ENCODE results near the gene ZNF3.

The ZNF3 gene

DNA sequence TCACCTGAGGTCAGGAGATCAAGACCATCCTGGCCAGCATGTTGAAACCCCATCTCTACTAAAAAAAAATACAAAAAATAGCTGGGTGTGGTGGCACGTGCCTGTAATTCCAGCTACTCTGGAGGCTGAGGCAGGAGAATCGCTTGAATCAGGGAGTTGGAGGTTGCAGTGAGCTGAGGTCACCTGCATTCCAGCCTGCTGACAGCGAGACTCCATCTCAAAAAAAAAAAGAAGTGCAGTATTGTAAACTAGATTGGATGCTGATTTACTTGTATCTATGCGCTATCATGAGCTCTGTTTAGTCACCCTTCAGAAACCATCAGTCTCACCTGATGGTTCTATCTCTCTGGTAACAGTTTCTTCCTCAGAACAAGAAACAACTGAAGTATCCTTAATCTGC, 18.1 kb downstream of the ZNF3 start:
- no peaks in the 10 kb centered on the region for H3K4me1 Mint-ChIP-seq
- H3K36me3 Mint-ChIP-seq (ENCODE audit: low read depth), result peaks cover 32% of the 10 kb centered on the region
- no peaks in the 10 kb centered on the region for H3K27me3 Mint-ChIP-seq
- DNase-seq (no peak), ATAC-seq (no peak)
- no peak overlapping the region for H3K4me3 Mint-ChIP-seq
- H3K9me3 Mint-ChIP-seq, result no peaks in the 10 kb centered on the region
- H3K27ac Mint-ChIP-seq, result no peak overlapping the region

DNA sequence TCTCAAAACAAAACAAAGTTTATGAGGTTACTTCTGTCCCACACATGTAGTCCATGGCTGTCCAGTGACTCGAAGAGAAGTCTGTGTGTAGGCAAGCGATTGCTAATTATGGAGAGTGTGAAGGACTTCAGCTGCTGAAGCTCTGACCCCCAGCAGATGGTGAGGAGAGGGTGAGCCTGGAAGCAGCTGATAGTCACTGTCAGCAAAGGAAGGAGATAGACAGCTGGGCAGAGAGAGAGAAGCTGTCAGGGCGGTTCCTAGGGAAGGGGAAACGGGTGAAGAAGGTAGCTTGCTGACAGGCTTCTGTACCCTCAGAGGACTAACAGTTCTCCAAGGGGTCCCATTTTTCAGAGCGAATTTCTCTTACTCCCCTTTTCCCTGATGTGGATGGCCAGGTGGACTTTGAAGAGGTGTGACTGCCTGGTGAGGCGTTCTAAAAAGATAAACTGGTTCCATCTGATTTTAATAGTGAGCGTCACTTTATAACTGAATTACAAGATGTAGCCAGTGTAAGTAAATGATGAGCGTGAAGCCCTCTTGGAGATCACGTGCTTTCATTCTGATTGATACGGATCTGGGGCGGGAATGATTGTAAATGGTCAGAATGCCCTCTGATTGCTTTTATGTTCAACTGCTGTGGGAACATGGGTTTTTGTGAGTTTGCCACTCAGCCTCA, 19.9 kb downstream of the ZNF3 start:
- H3K4me1 Mint-ChIP-seq, result no peaks in the 10 kb centered on the region
- H3K27me3 Mint-ChIP-seq, result no peaks in the 10 kb centered on the region
- ATAC-seq (no peak), DNase-seq (no peak)
- no peaks in the 10 kb centered on the region for H3K9me3 Mint-ChIP-seq
- H3K27ac Mint-ChIP-seq, result no peak overlapping the region
- no peak overlapping the region for H3K4me3 Mint-ChIP-seq
- H3K36me3 Mint-ChIP-seq (ENCODE audit: low read depth), result peaks cover 25% of the 10 kb centered on the region

DNA sequence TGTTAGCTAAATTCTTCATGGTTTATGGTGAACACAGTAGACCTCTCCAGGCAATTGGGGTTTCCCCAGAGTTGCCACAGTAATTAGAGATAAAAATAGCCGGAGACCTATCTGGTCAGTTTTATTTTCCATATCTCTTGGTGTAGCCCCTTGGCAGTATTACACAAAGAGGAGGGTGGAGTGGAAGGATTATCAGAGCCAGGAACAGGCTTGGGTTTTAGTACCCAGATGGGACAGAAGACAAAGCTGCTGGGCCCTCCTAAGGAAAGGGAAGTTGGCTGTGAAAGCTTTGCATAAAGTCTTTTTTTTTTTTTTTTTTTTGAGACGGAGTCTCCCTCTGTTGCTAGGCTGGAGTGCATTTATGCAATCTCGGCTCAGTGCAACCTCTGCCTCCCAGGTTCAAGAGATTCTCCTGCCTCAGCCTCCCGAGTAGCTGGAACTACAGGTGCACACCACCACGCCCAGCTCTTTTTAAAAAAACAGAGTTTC, 22.2 kb downstream of the ZNF3 start:
- Mint-ChIP-seq H3K36me3 (ENCODE audit: low read depth) (peaks cover 16% of the 10 kb centered on the region), H3K27ac (no peak overlapping the region), H3K4me1 (no peaks in the 10 kb centered on the region), H3K9me3 (no peaks in the 10 kb centered on the region), H3K4me3 (no peak overlapping the region), H3K27me3 (no peaks in the 10 kb centered on the region)
- DNase-seq (no peak), ATAC-seq (no peak)

DNA sequence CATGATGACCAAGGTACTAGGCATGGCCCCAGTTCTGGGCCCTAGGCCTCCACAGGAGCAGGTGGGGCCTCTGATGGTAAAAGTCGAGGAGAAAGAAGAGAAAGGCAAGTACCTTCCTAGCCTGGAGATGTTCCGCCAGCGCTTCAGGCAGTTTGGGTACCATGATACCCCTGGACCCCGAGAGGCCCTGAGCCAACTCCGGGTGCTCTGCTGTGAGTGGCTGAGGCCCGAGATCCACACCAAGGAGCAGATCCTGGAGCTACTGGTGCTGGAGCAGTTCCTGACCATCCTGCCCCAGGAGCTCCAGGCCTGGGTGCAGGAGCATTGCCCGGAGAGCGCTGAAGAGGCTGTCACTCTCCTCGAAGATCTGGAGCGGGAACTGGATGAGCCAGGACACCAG, 24.5 kb downstream of the ZNF3 start:
- Mint-ChIP-seq H3K9me3 (no peaks in the 10 kb centered on the region), H3K4me3 (no peak overlapping the region), H3K27me3 (no peaks in the 10 kb centered on the region), H3K27ac (no peak overlapping the region), H3K36me3 (ENCODE audit: low read depth) (peaks cover 12% of the 10 kb centered on the region), H3K4me1 (no peaks in the 10 kb centered on the region)
- ATAC-seq (no peak), DNase-seq (no peak)

DNA sequence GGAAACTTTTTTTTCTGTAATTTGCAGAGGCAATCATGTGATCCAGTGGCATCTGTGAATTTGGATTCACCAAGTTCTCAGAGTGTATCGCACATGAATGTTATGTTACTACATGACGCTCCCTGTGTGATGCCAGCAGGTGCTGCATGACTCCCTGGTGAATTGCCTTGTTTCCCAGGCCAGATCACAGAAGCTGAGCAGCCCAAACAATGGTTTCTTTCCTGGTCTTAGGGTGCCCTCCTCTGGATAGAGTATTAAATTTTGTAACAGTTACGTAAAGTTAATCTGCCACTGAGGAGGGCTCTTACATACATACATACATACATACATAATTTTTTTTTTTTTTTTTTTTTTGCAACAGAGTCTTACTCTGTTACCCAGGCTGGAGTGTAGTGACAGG, 28.3 kb downstream of the ZNF3 start:
- DNase-seq (no peak), ATAC-seq (peak; percentile 6)
- Mint-ChIP-seq H3K27ac (no peak overlapping the region), H3K36me3 (ENCODE audit: low read depth) (peaks cover 2% of the 10 kb centered on the region), H3K4me1 (peaks cover 22% of the 10 kb centered on the region), H3K4me3 (no peak overlapping the region), H3K27me3 (no peaks in the 10 kb centered on the region), H3K9me3 (no peaks in the 10 kb centered on the region)

DNA sequence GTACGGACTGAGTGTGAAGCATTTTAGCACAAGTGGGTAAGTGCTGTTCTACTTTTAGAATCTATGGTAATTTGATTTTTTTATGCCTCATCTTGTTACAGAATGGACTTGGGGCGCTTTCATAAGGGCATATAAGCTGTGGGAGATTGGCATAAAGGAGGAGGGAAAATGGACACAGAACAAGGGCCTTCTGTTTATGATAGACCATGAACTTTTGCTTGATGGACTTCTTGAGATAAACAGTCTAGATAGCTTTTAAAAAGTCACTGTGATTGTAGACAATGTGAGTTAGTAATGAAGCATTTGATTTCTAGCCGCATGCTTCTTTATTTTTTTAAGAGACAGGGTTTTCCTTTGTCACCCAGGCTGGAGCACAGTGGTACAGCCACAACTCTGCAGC, 29.9 kb downstream of the ZNF3 start:
- no peaks in the 10 kb centered on the region for H3K36me3 Mint-ChIP-seq (ENCODE audit: low read depth)
- DNase-seq (no peak), ATAC-seq (no peak)
- no peaks in the 10 kb centered on the region for H3K27me3 Mint-ChIP-seq
- no peak overlapping the region for H3K4me3 Mint-ChIP-seq
- peaks cover 22% of the 10 kb centered on the region for H3K4me1 Mint-ChIP-seq
- no peaks in the 10 kb centered on the region for H3K9me3 Mint-ChIP-seq
- peak overlapping the region; percentile 22 for H3K27ac Mint-ChIP-seq

DNA sequence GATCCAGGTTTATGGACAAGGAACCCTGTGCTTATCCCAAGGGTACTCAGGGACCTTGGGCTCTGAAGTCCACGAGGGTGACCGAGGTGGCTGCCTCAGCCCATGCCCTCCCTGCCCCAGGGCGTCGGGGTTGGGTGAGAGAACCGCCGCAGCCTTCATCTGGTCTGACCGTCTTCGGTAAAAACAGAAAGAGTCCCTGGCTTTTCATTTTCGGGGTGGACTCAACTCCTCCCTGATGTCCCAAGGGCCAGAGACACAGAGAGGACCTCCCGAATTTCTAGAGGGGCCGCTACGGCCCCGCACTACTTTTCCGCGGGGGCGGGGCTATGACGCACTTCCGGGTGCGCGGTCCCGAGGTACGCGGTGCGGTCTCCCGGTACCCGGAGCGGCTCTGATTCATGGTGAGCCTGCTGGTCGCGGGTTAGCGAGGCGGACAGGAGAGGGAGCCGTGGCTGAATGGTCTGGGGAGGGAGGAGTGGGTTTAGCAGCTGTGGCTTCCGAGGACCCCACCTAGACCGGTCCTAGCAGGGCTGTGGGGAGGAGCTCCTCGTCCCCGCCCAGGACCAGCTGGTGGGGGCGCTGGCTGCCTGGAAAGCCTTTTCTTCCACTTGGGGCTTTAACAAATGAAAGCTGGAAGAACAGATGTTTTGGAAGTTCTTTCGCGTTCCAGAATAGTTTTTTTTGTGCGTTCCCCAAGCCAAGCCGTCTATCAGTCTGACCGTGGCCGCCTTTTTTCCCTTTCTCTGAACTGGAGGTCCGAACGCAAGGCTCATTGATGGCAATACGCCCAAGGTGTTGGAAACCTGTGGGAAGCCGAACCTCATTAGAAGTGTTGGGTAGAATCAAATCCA, 31.9 kb downstream of the ZNF3 start, which contains the start of gene ZSCAN21:
ZSCAN21 (plus strand) TSS at position 334 of the 851 bp plus-strand sequence. CDS start 7,233 bp downstream, outside the sequence.
- Mint-ChIP-seq H3K27ac (peak within 1 kb of the TSS; percentile 90), H3K36me3 (ENCODE audit: low read depth) (no peaks in the 10 kb centered on the region), H3K4me3 (peak within 1 kb of the TSS; percentile 89), H3K4me1 (peaks cover 22% of the 10 kb centered on the region), H3K27me3 (no peaks in the 10 kb centered on the region), H3K9me3 (no peaks in the 10 kb centered on the region)
- DNase-seq (peak; percentile 90), ATAC-seq (peak; percentile 94)

DNA sequence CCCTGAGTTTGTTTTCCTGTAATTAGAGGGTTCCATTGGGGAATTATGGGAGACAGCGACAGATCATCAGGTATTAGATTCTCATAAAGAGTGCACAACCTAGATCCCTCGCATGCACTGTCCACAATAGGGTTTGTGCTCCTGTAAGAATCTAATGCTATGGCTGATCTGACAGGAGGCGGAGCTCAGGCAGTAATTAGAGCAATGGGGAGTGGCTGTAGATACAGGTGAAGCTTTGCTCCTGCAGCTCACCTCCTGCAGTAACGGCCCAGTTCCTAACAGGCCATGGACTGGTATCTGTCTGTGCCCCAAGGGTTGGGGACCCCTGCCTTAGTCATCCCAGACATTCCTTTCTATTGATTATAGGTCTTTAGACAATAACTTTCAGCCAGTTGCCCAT, 32.8 kb downstream of the ZNF3 start:
- Mint-ChIP-seq H3K4me3 (peak overlapping the region; percentile 89), H3K9me3 (no peaks in the 10 kb centered on the region), H3K36me3 (ENCODE audit: low read depth) (no peaks in the 10 kb centered on the region), H3K4me1 (peaks cover 22% of the 10 kb centered on the region), H3K27me3 (no peaks in the 10 kb centered on the region), H3K27ac (peak overlapping the region; percentile 90)
- no peak for ATAC-seq
- DNase-seq, result no peak

DNA sequence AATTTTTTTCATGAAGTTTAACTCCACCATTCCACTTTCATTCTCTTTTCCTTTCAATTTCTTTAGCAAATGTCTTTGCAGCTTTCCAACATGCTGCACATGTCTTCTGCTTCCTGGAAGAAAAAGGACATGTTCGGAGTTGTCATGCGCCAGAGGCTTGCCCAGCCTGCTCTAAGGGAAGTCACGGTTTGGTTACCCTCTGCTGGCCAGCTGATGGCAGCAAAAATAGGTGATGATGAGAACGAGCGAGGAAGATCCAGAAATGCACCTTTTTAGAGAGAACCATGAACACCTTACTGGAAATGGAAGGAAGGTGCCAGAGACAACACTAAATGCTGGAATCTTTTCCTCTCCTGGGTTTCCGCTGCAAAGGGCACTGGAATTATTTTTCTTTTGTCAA, 36.8 kb downstream of the ZNF3 start:
- Mint-ChIP-seq H3K36me3 (ENCODE audit: low read depth) (peaks cover 3% of the 10 kb centered on the region), H3K4me3 (no peak overlapping the region), H3K9me3 (no peaks in the 10 kb centered on the region), H3K27me3 (no peaks in the 10 kb centered on the region), H3K4me1 (peaks cover 23% of the 10 kb centered on the region), H3K27ac (no peak overlapping the region)
- ATAC-seq (no peak), DNase-seq (no peak)

DNA sequence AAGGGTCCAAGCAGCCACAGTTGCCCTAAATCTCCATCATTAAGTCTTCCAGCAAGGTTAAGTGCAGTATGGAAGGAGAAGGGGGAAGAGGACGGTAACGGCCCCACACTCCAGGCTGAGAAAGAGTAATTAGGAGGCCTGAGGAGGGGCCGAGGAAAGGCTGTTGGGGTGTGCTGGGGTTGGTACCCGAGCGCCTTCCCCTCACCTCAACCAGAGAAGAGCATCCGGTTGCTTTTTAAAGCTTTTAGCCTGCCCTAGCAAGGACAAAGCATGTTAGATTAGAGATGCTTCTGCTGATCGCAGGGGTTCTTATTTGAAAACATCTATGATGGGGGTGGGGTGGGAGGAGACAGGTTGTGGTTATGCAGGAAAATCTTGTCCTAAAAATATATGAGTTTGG, 40.9 kb downstream of the ZNF3 start:
- H3K4me3 Mint-ChIP-seq, result no peak overlapping the region
- no peak for ATAC-seq
- H3K9me3 Mint-ChIP-seq, result no peaks in the 10 kb centered on the region
- no peaks in the 10 kb centered on the region for H3K27me3 Mint-ChIP-seq
- peaks cover 20% of the 10 kb centered on the region for H3K36me3 Mint-ChIP-seq (ENCODE audit: low read depth)
- no peak for DNase-seq
- no peak overlapping the region for H3K27ac Mint-ChIP-seq
- peaks cover 15% of the 10 kb centered on the region for H3K4me1 Mint-ChIP-seq

DNA sequence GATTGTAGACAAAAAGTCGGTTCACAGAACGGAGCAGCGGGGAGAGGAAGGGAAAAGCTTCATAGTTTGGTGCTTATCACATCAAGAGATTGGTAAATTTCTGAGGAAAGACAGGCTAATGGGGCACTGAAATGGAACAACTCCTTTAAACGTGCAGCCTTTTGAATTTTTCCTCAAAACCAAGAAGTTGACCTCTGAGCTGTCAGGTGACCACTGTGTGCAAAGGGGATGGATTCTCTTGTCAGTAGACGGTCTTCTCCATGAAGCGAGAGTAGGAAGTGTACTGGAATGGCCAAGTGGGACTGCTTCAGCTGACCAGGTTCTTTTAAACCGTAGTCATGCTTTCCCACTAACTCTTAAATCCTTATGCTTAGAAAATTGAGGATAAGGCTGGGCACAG, 43.2 kb downstream of the ZNF3 start:
- Mint-ChIP-seq H3K4me3 (no peak overlapping the region), H3K9me3 (no peaks in the 10 kb centered on the region), H3K4me1 (peaks cover 15% of the 10 kb centered on the region), H3K36me3 (ENCODE audit: low read depth) (peaks cover 36% of the 10 kb centered on the region), H3K27me3 (no peaks in the 10 kb centered on the region), H3K27ac (no peak overlapping the region)
- no peak for DNase-seq
- no peak for ATAC-seq

DNA sequence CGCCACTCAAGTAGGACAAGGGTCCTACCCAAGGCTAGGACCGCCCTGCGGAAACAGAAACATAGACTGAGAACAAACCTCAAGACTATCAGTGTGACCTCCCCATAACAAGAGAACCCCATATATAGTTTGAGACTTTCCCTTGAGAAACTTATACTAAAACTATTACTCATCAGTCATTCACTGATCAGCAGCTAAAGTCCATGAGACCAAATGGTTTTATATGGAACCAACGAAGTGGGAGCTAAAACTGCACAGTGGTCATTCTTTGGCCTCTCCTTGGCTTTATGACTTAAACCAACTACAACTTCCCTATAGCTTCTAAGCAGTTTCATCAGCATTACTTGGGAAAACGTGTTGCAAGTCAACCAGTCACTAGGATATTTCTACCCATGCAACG, 45.6 kb downstream of the ZNF3 start:
- H3K4me3 Mint-ChIP-seq, result no peak overlapping the region
- no peaks in the 10 kb centered on the region for H3K27me3 Mint-ChIP-seq
- peaks cover 8% of the 10 kb centered on the region for H3K4me1 Mint-ChIP-seq
- no peak for ATAC-seq
- H3K27ac Mint-ChIP-seq, result no peak overlapping the region
- DNase-seq, result no peak
- no peaks in the 10 kb centered on the region for H3K9me3 Mint-ChIP-seq
- peaks cover 48% of the 10 kb centered on the region for H3K36me3 Mint-ChIP-seq (ENCODE audit: low read depth)

DNA sequence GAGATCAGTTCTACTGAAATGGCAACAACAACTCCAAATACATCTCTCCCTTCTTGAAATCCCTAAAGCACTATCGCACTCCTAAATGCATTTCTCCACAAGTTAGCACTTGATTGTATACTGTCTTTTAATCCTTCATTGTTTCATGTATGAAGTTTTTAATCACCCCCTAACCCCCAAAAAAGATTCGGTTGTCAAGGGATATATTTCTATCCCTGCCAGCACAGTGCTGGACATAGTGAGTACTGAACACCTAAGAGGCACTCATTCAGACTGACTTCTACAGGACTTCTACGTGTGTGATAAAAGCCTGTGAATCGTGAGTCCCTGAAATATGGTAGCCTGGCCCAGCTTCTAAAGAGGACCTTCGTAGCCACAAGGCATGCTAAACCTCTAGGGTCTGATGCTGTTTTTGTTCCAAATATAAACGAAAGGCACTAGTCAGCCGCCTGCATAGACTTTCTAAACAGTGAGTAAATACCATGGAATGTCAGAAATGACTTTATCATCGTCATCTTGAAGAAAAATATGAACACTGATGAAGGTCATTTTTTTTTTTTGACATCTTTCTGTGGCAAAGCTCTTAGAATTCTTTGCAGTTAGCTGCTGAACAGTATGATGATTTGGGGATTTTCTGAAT, 46.5 kb downstream of the ZNF3 start:
- Mint-ChIP-seq H3K4me1 (no peaks in the 10 kb centered on the region), H3K4me3 (no peak overlapping the region), H3K9me3 (no peaks in the 10 kb centered on the region), H3K27me3 (no peaks in the 10 kb centered on the region), H3K27ac (no peak overlapping the region), H3K36me3 (ENCODE audit: low read depth) (peaks cover 53% of the 10 kb centered on the region)
- ATAC-seq (no peak), DNase-seq (no peak)

DNA sequence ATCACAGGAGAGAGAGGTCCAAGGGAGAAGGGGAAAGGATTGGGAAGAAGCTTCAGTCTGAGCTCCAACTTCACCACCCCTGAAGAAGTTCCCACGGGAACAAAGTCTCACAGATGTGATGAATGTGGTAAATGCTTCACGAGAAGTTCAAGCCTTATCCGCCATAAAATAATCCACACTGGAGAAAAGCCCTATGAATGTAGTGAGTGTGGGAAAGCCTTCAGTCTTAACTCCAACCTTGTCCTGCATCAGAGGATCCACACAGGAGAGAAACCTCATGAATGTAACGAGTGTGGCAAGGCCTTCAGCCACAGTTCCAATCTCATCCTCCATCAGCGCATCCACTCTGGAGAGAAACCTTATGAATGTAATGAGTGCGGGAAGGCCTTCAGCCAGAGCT, 48.0 kb downstream of the ZNF3 start:
- H3K4me3 Mint-ChIP-seq, result no peak overlapping the region
- DNase-seq, result no peak
- ATAC-seq, result no peak
- no peak overlapping the region for H3K27ac Mint-ChIP-seq
- H3K36me3 Mint-ChIP-seq (ENCODE audit: low read depth), result peaks cover 54% of the 10 kb centered on the region
- H3K27me3 Mint-ChIP-seq, result no peaks in the 10 kb centered on the region
- H3K4me1 Mint-ChIP-seq, result no peaks in the 10 kb centered on the region
- no peaks in the 10 kb centered on the region for H3K9me3 Mint-ChIP-seq

DNA sequence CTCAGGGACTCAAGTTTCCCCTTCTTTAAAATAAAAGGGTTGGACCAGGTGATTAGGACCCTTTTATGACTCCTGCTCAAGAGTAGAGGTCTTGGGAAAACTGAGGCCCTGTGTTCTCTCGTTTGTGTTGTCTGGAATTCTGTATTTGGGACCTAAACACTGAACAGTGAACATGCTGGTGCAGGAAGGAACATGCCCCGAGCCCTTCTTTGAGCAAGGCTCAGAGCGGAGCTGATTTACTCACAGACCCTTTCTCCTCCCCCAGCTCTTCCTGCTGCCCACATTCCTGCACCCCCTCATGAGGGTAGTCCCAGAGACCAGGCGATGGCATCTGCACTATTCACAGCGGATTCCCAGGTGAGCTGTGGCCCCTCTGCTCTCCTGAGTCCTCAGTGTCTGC, 51.9 kb downstream of the ZNF3 start:
- peaks cover 6% of the 10 kb centered on the region for H3K4me1 Mint-ChIP-seq
- no peaks in the 10 kb centered on the region for H3K27me3 Mint-ChIP-seq
- no peaks in the 10 kb centered on the region for H3K9me3 Mint-ChIP-seq
- peaks cover 50% of the 10 kb centered on the region for H3K36me3 Mint-ChIP-seq (ENCODE audit: low read depth)
- DNase-seq, result no peak
- no peak overlapping the region for H3K4me3 Mint-ChIP-seq
- no peak for ATAC-seq
- H3K27ac Mint-ChIP-seq, result no peak overlapping the region
